A549 (cell line): ENCODE measurements around the gene CCDC57.

Experiments
- CBX8 ChIP-seq: fragments of 200-600 bp; sonication (generic); IDR thresholded peaks from 2 replicates; pipeline ENCODE4 v1.6.1; 2016
- CHD2 ChIP-seq: fragments of 150-350 bp; IDR thresholded peaks from 2 replicates; pipeline ENCODE4 v1.6.1; 2014; ENCODE audit warnings: low read length; ENCODE audit not compliant: partially characterized antibody
- CTCF ChIP-seq: fragments of >200 bp; sonication (Bioruptor Twin); formaldehyde crosslinking; IDR thresholded peaks from 3 replicates; pipeline ENCODE4 v1.5.1; 2016
- ESRRA ChIP-seq: fragments of 150-350 bp; IDR thresholded peaks from 2 replicates; pipeline ENCODE4 v1.6.1; 2014; ENCODE audit warnings: mild to moderate bottlenecking, low read length, borderline replicate concordance
- JUN ChIP-seq, 2 experiments: fragments of >200 bp; sonication (Bioruptor Twin); formaldehyde crosslinking; IDR thresholded peaks; 2 replicates in 1 of 2; 3 replicates in 1 of 2; pipeline ENCODE4 v1.6.1; 2016 to 2017
- NPAS2 ChIP-seq: fragments of 250-450 bp; sonication (Bioruptor Pico); IDR thresholded peaks from 2 replicates; pipeline ENCODE4 v1.8.0; 2022; ENCODE audit warnings: mild to moderate bottlenecking, moderate library complexity, borderline replicate concordance
- PBX3 ChIP-seq: IDR thresholded peaks from 2 replicates; pipeline ENCODE4 v1.6.1; 2012
- POLR2A ChIP-seq: IDR thresholded peaks from 2 replicates; pipeline ENCODE4 v1.6.1; 2012; ENCODE audit warnings: mild to moderate bottlenecking, low read length
- RFX5 ChIP-seq: fragments of 450-650 bp; IDR thresholded peaks from 2 replicates; pipeline ENCODE4 v1.7.1; 2014; ENCODE audit warnings: antibody characterized with exemption, mild to moderate bottlenecking, moderate library complexity
- SMC3 ChIP-seq: fragments of >200 bp; sonication (Bioruptor Twin); formaldehyde crosslinking; IDR thresholded peaks from 3 replicates; pipeline ENCODE4 v1.6.1; 2018; ENCODE audit warnings: inconsistent platforms
- USF2 ChIP-seq: fragments of 450-650 bp; IDR thresholded peaks from 2 replicates; pipeline ENCODE4 v1.6.1; 2014; ENCODE audit warnings: antibody characterized with exemption
- ZSCAN20 ChIP-seq: fragments of 250-450 bp; sonication (Bioruptor Pico); IDR thresholded peaks from 2 replicates; pipeline ENCODE4 v1.8.0; 2022; ENCODE audit warnings: mild to moderate bottlenecking, moderate library complexity

GRCh38 chr17:82186221-82186620 lies 26.4 kb downstream of the CCDC57 start:
- no peak for TF ChIP-seq RFX5
- no peak for TF ChIP-seq ZSCAN20 (CRISPR knock-in tag)
- no peak for TF ChIP-seq CTCF
- no peak for TF ChIP-seq ESRRA
- TF ChIP-seq POLR2A, result no peak
- TF ChIP-seq CHD2, result no peak
- TF ChIP-seq USF2, result no peak
- TF ChIP-seq SMC3, result no peak
- no peak for TF ChIP-seq PBX3
- no peak for TF ChIP-seq JUN (IDR thresholded peaks at IDR 0.05)
- TF ChIP-seq CBX8, result no peak
- TF ChIP-seq NPAS2 (CRISPR knock-in tag), result no peak
